H1 (cell line): ENCODE measurements around the gene VAMP4. TPM values are rescaled to one million over a fixed set of nuclear protein-coding genes. Genes with fewer than 3 reads are reported as not detected.

Experiments
- CTCF ChIA-PET: fragments of 300-600 bp; sonication (Branson Sonifier 250); formaldehyde crosslinking; loops from one replicate; lab custom pipeline; 2021; ENCODE audit not compliant: partially characterized antibody; lab: Charles Lee
- POLR2A ChIA-PET: fragments of 300-600 bp; sonication (Branson Sonifier 250); formaldehyde crosslinking; loops from one replicate; lab custom pipeline; 2021; ENCODE audit warnings: inconsistent platforms; ENCODE audit not compliant: partially characterized antibody; lab: Charles Lee
- DNase-seq, 2 experiments: peaks; one replicate each; pipeline versions ENCODE4 v3.0.0 to v3.0.0-alpha.2; 2010 to 2022; ENCODE audit warnings: low spot score in 2 of 2, low read depth in 1 of 2, mixed read lengths in 1 of 2
- FAIRE-seq: peaks from 2 replicates; lab custom pipeline; 2011; peaks lifted over from hg19 to GRCh38; lab: Jason Lieb, UNC
- H2AFZ ChIP-seq: 2 replicates; pipeline ENCODE4 v1.8.1; 2012; ENCODE audit warnings: low read length, inconsistent platforms
- H2AK5ac ChIP-seq: 2 replicates; pipeline ENCODE4 v1.6.1; 2013; ENCODE audit warnings: low read depth, low read length
- H2BK120ac ChIP-seq: replicated peaks from 2 replicates; pipeline ENCODE3; 2013; ENCODE audit warnings: low read depth, low read length, inconsistent platforms
- H2BK12ac ChIP-seq: 2 replicates; pipeline ENCODE4 v1.6.1; 2013; ENCODE audit warnings: low read depth, low read length
- H2BK15ac ChIP-seq: 2 replicates; pipeline ENCODE4 v1.6.1; 2013; ENCODE audit warnings: low read length
- H2BK20ac ChIP-seq: 2 replicates; pipeline ENCODE4 v1.6.1; 2013; ENCODE audit warnings: low read length
- H2BK5ac ChIP-seq: 2 replicates; pipeline ENCODE4 v1.6.1; 2013; ENCODE audit warnings: low read depth, low read length
- H3K14ac ChIP-seq: 2 replicates; pipeline ENCODE4 v1.6.1; 2013; ENCODE audit warnings: inconsistent platforms; ENCODE audit not compliant: insufficient read length
- H3K18ac ChIP-seq: 2 replicates; pipeline ENCODE4 v1.6.1; 2013; ENCODE audit warnings: low read length; ENCODE audit errors: extremely low read depth
- H3K23ac ChIP-seq: 2 replicates; pipeline ENCODE4 v1.6.1; 2013; ENCODE audit warnings: inconsistent platforms; ENCODE audit not compliant: insufficient read length
- H3K23me2 ChIP-seq: 2 replicates; pipeline ENCODE4 v1.6.1; 2013; ENCODE audit warnings: low read depth, low read length
- H3K27ac ChIP-seq: 2 replicates; pipeline ENCODE4 v1.6.1; 2011; ENCODE audit warnings: low read depth, low read length, inconsistent platforms
- H3K27me3 ChIP-seq, 4 experiments: replicated peaks in 1 of 4; 1 replicate in 1 of 4; 2 replicates in 3 of 4; pipeline versions ENCODE4 v1.6.1 to v1.8.1; 2011 to 2013; ENCODE audit warnings: low read length in 3 of 4, mild to moderate bottlenecking in 3 of 4, inconsistent platforms in 2 of 4, mixed read lengths in 2 of 4, moderate library complexity in 1 of 4; ENCODE audit not compliant: control insufficient read depth in 3 of 4, insufficient read depth in 3 of 4; ENCODE audit errors: extremely low read depth in 1 of 4
- H3K36me3 ChIP-seq, 4 experiments: 2 replicates each; pipeline versions ENCODE4 v1.6.1 to v1.8.1; 2011 to 2013; ENCODE audit warnings: mild to moderate bottlenecking in 4 of 4, low read length in 3 of 4, moderate library complexity in 2 of 4, control low read depth in 1 of 4, inconsistent platforms in 1 of 4; ENCODE audit not compliant: insufficient read depth in 4 of 4, control insufficient read depth in 2 of 4
- H3K4ac ChIP-seq: replicated peaks from 2 replicates; pipeline ENCODE3; 2013; ENCODE audit warnings: low read length, low read depth, mixed read lengths, inconsistent platforms; ENCODE audit not compliant: insufficient read length
- H3K4me1 ChIP-seq, 4 experiments: replicated peaks in 1 of 4; 1 replicate in 1 of 4; 2 replicates in 3 of 4; pipeline versions ENCODE4 v1.6.1 to v1.8.1; 2011 to 2013; ENCODE audit warnings: low read length in 3 of 4, inconsistent platforms in 2 of 4, mixed read lengths in 1 of 4; ENCODE audit not compliant: insufficient read depth in 4 of 4, control insufficient read depth in 3 of 4
- H3K4me2 ChIP-seq, 2 experiments: 2 replicates each; pipeline versions ENCODE4 v1.6.1 to v1.8.1; 2011 to 2013; ENCODE audit warnings: low read depth in 2 of 2, low read length in 2 of 2, control low read depth in 1 of 2, inconsistent platforms in 1 of 2, mild to moderate bottlenecking in 1 of 2; ENCODE audit not compliant: insufficient read depth in 1 of 2
- H3K4me3 ChIP-seq, 4 experiments: fragments of 200-600, 300-600 bp in 1 of 4; sonication (generic), shearing (Covaris generic), sonication (Bioruptor Twin) in 1 of 4; 2 replicates each; pipeline versions ENCODE4 v1.5.1 to v1.8.1; 2011 to 2016; ENCODE audit warnings: low read length in 4 of 4, low read depth in 3 of 4, control low read depth in 2 of 4, inconsistent platforms in 2 of 4, mild to moderate bottlenecking in 2 of 4, mixed read lengths in 1 of 4, moderate library complexity in 1 of 4; ENCODE audit not compliant: insufficient read depth in 2 of 4; ENCODE audit errors: extremely low read depth in 1 of 4
- H3K56ac ChIP-seq: replicated peaks from 2 replicates; pipeline ENCODE3; 2013; ENCODE audit warnings: low read depth, mild to moderate bottlenecking, mixed read lengths, low read length, inconsistent platforms; ENCODE audit not compliant: insufficient read length
- H3K79me1 ChIP-seq: 2 replicates; pipeline ENCODE4 v1.6.1; 2013; ENCODE audit warnings: low read depth, low read length, control low read depth
- H3K79me2 ChIP-seq, 2 experiments: 2 replicates each; pipeline versions ENCODE4 v1.6.1 to v1.8.1; 2012 to 2013; ENCODE audit warnings: low read length in 2 of 2, mild to moderate bottlenecking in 2 of 2, inconsistent platforms in 1 of 2; ENCODE audit not compliant: insufficient read depth in 2 of 2, control insufficient read depth in 1 of 2
- H3K9ac ChIP-seq, 4 experiments: replicated peaks in 1 of 4; 1 replicate in 1 of 4; 2 replicates in 3 of 4; pipeline versions ENCODE4 v1.6.1 to v1.8.1; 2011 to 2013; ENCODE audit warnings: low read depth in 3 of 4, low read length in 3 of 4, control low read depth in 2 of 4, mild to moderate bottlenecking in 2 of 4, moderate library complexity in 2 of 4, inconsistent platforms in 1 of 4; ENCODE audit errors: extremely low read depth in 1 of 4
- H3K9me3 ChIP-seq, 2 experiments: 2 replicates each; pipeline versions ENCODE4 v1.6.1 to v1.8.1; 2012 to 2013; ENCODE audit warnings: mild to moderate bottlenecking in 2 of 2, moderate library complexity in 2 of 2, control low read depth in 1 of 2, inconsistent platforms in 1 of 2, low read depth in 1 of 2, low read length in 1 of 2, mixed read lengths in 1 of 2; ENCODE audit not compliant: insufficient read depth in 2 of 2
- H4K20me1 ChIP-seq, 2 experiments: replicated peaks in 1 of 2; 2 replicates each; pipeline versions ENCODE3 to v1.8.1; 2011 to 2013; ENCODE audit warnings: inconsistent platforms in 2 of 2, low read length in 2 of 2, mild to moderate bottlenecking in 1 of 2; ENCODE audit not compliant: insufficient read depth in 2 of 2, control insufficient read depth in 1 of 2
- H4K5ac ChIP-seq: 2 replicates; pipeline ENCODE4 v1.6.1; 2013; ENCODE audit warnings: low read length, low read depth, mixed read lengths, inconsistent platforms; ENCODE audit not compliant: insufficient read length
- H4K8ac ChIP-seq: 2 replicates; pipeline ENCODE4 v1.8.0; 2013; ENCODE audit warnings: mild to moderate bottlenecking, moderate library complexity, low read length, inconsistent platforms; ENCODE audit not compliant: insufficient read depth; ENCODE audit errors: extremely low read depth
- H4K91ac ChIP-seq: replicated peaks from 2 replicates; pipeline ENCODE3; 2013; ENCODE audit warnings: low read length, mixed read lengths, inconsistent platforms; ENCODE audit not compliant: insufficient read length
- ASH2L ChIP-seq: fragments of 200-600, 300-600 bp; sonication (generic); IDR thresholded peaks from one replicate; pipeline ENCODE4 v1.7.1; 2017; ENCODE audit warnings: low read length
- ATF3 ChIP-seq: IDR thresholded peaks from 2 replicates; pipeline ENCODE4 v1.6.1; 2011; ENCODE audit warnings: low read depth, mild to moderate bottlenecking, low read length; ENCODE audit not compliant: insufficient read depth
- BCL11A ChIP-seq, 2 experiments: IDR thresholded peaks; one replicate each; pipeline ENCODE4 v1.6.1; 2011; ENCODE audit warnings: low read depth in 2 of 2, low read length in 2 of 2, mild to moderate bottlenecking in 2 of 2
- CHD2 ChIP-seq: IDR thresholded peaks from 2 replicates; pipeline ENCODE4 v1.6.1; 2012; ENCODE audit warnings: low read length, improper control_type of control experiment
- NANOG ChIP-seq: IDR thresholded peaks from 2 replicates; pipeline ENCODE4 v1.6.1; 2011; ENCODE audit warnings: low read length, low read depth, mild to moderate bottlenecking, inconsistent platforms; ENCODE audit not compliant: insufficient read depth, poor library complexity, severe bottlenecking
- PHF8 ChIP-seq: fragments of 200-600 bp; sonication (generic); conservative IDR thresholded peaks from 2 replicates; pipeline ENCODE4 v1.7.1; 2012; ENCODE audit warnings: low read depth, mild to moderate bottlenecking, inconsistent platforms, low read length, moderate library complexity
- POLR2AphosphoS5 ChIP-seq: IDR thresholded peaks from 2 replicates; pipeline ENCODE4 v1.6.1; 2011; ENCODE audit warnings: low read depth, low read length
- TCF12 ChIP-seq: IDR thresholded peaks from 2 replicates; pipeline ENCODE4 v1.6.1; 2011; ENCODE audit warnings: low read depth, mild to moderate bottlenecking, low read length
- WGBS, 2 experiments: shearing (Covaris generic) in 1 of 2; methylation state at CpG; one replicate each; pipeline versions ENCODE4 v1.1.6 to v1.1.7; 2013 to 2015; ENCODE audit warnings: low lambda C conversion rate in 2 of 2, mixed read lengths in 2 of 2, inconsistent platforms in 1 of 2, low coverage in 1 of 2, missing lambda C conversion rate in 1 of 2; ENCODE audit not compliant: insufficient replicate concordance in 2 of 2, insufficient coverage in 1 of 2, insufficient read length in 1 of 2; ENCODE audit errors: extremely low coverage in 1 of 2, missing lambda C conversion rate in 1 of 2; 5-methylcytosine and 5-hydroxymethylcytosine counted together
- polyA plus RNA-seq, 7 experiments: library from polyadenylated mRNA; depleted of rRNA in 3 of 7; stranded (reverse) in 5 of 7; unstranded in 2 of 7; fragments of >200 nt in 5 of 7; fragments of 200-250 nt in 2 of 7; gene quantifications; 1 replicate in 5 of 7; 2 replicates in 1 of 7; 4 replicates in 1 of 7; pipeline versions ENCODE4 v1.2.1 to v1.2.3, GENCODE V29; 2011 to 2013; ENCODE audit warnings: missing spikeins in 2 of 7, mixed read lengths in 2 of 7
- total RNA-seq: library from RNA; stranded (reverse); fragmentation: NEBNext Ultra II Directional; extraction: Animal tissue kit (Norgen Biotek cat#: 25700); gene quantifications from 2 replicates; pipeline ENCODE4 v1.2.1, GENCODE V29; 2021

The VAMP4 gene
- total and polyA plus RNA-seq, 2 of the 8 experiments (the other 6 are each of a cell fraction or from before 2014, with no cell fraction given) = 1.6 to 13.9 TPM

- Histone ChIP-seq H2AK5ac (no peak overlapping the region), H4K91ac (no peak overlapping the region), H3K14ac (no peak overlapping the region), H3K4me2 (no peak overlapping the region), H3K56ac (no peak overlapping the region), H3K23me2 (no peaks in the 10 kb centered on the region; the same call in 1 of the 2 replicates), H4K20me1 (no peaks in the 10 kb centered on the region), H3K23ac (no peak overlapping the region), H2AFZ (no peak overlapping the region), H4K5ac (no peak overlapping the region), H3K36me3 (no peaks in the 10 kb centered on the region), H3K18ac (no peak overlapping the region), H2BK20ac (no peak overlapping the region), H3K27me3 (no peaks in the 10 kb centered on the region), H3K4me1 (no peaks in the 10 kb centered on the region), H2BK5ac (no peak overlapping the region), H3K27ac (no peak overlapping the region), H3K79me1 (no peaks in the 10 kb centered on the region), H3K4ac (no peak overlapping the region), H3K4me3 (no peak overlapping the region), H3K79me2 (no peaks in the 10 kb centered on the region), H3K9me3 (no peaks in the 10 kb centered on the region), H2BK12ac (no peak overlapping the region), H3K9ac (no peak overlapping the region), H4K8ac (no peak overlapping the region), H2BK120ac (no peak overlapping the region), H2BK15ac (no peak overlapping the region)
- no peak for DNase-seq
- TF ChIP-seq NANOG = no peak
- TF ChIP-seq ASH2L = no peak
- TF ChIP-seq BCL11A (IDR thresholded peaks at IDR 0.05; ENCODE audit: low read depth in 2 of 2, low read length in 2 of 2) = no peak
- no peak for TF ChIP-seq CHD2
- no peak for TF ChIP-seq POLR2AphosphoS5
- no peak for TF ChIP-seq PHF8
- no peak for TF ChIP-seq ATF3
- no peak for TF ChIP-seq TCF12
- FAIRE-seq = no peak
- ChIA-PET CTCF (interaction anchor here (1.2 to 3.8 kb wide), 2 partner anchors 21 to 35 kb away, joined by 3 to 19 read pairs; no protein-coding TSS in a partner anchor), POLR2A (no interaction called here)
- 100% methylated on average over 2 of the region's 2 CpGs; no CpG with 5 or more reads in 1 of the 2 experiments for WGBS, 2 experiments
Measured at GRCh38 chr1:171676823-171677222, 65.0 kb downstream of the VAMP4 start.
